Glutamatergic neuron (in vitro differentiated cells): ENCODE measurements around the gene HLA-F. TPM values are rescaled to one million over a fixed set of nuclear protein-coding genes. Genes with fewer than 3 reads are reported as not detected.
A peak's percentile ranks its signal among the peaks of the same experiment; 100 is the strongest.

Source experiments
- DNase-seq: peaks from one replicate; pipeline ENCODE4 v3.0.0; 2022
- H3K27ac Mint-ChIP-seq: one replicate; pipeline ENCODE4 v1.8.0; 2020; ENCODE audit warnings: mild to moderate bottlenecking, mixed read lengths, inconsistent platforms; ENCODE audit not compliant: unreplicated experiment
- H3K27me3 Mint-ChIP-seq: one replicate; pipeline ENCODE4 v1.8.0; 2020; ENCODE audit warnings: mild to moderate bottlenecking, moderate library complexity, mixed read lengths, inconsistent platforms; ENCODE audit not compliant: unreplicated experiment
- H3K36me3 Mint-ChIP-seq: one replicate; pipeline ENCODE4 v1.8.0; 2020; ENCODE audit warnings: mild to moderate bottlenecking, mixed read lengths, inconsistent platforms; ENCODE audit not compliant: unreplicated experiment
- H3K4me1 Mint-ChIP-seq: one replicate; pipeline ENCODE4 v1.8.0; 2020; ENCODE audit warnings: mild to moderate bottlenecking, low read depth, mixed read lengths, inconsistent platforms; ENCODE audit not compliant: unreplicated experiment
- H3K4me3 Mint-ChIP-seq: one replicate; pipeline ENCODE4 v1.8.0; 2020; ENCODE audit warnings: mild to moderate bottlenecking, mixed read lengths, inconsistent platforms; ENCODE audit not compliant: unreplicated experiment
- H3K9me3 Mint-ChIP-seq: one replicate; pipeline ENCODE4 v1.8.0; 2020; ENCODE audit warnings: mild to moderate bottlenecking, moderate library complexity, mixed read lengths, inconsistent platforms; ENCODE audit not compliant: unreplicated experiment
- total RNA-seq: library from RNA; stranded (reverse); fragmentation: NEBNext Ultra II Directional; extraction: Animal tissue kit (Norgen Biotek cat#: 25700); gene quantifications from one replicate; pipeline ENCODE4 v1.2.1, GENCODE V29; 2021; ENCODE audit not compliant: unreplicated experiment
- TF ChIP-seq, protein P1 (sequence below): fragments of 200-600 bp; sonication (generic); IDR thresholded peaks from one replicate; pipeline ENCODE4 v1.5.0; 2021; ENCODE audit not compliant: partially characterized antibody, unreplicated experiment

HLA-F gene
- total RNA-seq, 1 donor from 2014 or later: 1.9 TPM

DNA sequence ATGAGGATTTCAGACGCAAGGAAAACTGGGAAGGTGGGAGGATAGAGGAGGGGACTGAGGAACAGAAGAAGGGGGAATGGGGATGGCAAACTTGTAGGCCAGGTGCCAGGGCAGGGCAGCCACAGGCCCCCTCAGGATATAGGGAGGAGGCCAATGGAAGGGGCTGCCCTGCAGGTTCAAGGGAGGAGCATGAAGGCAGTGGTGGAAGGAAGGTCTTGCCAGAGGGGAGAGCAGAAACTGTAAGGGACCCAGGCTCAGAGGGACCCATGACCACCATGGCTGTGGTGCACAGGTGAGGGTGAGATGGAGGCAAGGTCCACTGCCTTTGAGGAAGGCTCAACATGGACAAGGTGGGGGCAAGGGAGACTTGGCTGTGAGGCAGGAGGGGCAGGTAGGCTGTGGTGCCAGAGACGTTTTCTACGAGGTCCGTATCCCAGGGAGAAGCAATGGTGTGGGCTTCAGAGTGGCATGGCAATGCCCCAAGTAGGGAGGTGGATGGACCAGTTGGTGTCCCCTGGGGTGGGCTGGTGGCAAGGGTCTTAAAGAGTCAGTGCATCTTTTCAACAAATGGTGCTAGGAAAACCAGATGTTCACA is 22.7 kb downstream of the HLA-F start:
- TF ChIP-seq, protein P1, sequence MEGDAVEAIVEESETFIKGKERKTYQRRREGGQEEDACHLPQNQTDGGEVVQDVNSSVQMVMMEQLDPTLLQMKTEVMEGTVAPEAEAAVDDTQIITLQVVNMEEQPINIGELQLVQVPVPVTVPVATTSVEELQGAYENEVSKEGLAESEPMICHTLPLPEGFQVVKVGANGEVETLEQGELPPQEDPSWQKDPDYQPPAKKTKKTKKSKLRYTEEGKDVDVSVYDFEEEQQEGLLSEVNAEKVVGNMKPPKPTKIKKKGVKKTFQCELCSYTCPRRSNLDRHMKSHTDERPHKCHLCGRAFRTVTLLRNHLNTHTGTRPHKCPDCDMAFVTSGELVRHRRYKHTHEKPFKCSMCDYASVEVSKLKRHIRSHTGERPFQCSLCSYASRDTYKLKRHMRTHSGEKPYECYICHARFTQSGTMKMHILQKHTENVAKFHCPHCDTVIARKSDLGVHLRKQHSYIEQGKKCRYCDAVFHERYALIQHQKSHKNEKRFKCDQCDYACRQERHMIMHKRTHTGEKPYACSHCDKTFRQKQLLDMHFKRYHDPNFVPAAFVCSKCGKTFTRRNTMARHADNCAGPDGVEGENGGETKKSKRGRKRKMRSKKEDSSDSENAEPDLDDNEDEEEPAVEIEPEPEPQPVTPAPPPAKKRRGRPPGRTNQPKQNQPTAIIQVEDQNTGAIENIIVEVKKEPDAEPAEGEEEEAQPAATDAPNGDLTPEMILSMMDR: no peak
- no peaks in the 10 kb centered on the region for H3K4me1 Mint-ChIP-seq
- peaks cover 23% of the 10 kb centered on the region for H3K27me3 Mint-ChIP-seq
- peaks cover 2% of the 10 kb centered on the region for H3K9me3 Mint-ChIP-seq
- no peak overlapping the region for H3K4me3 Mint-ChIP-seq
- no peak for DNase-seq
- no peak overlapping the region for H3K27ac Mint-ChIP-seq
- H3K36me3 Mint-ChIP-seq: no peaks in the 10 kb centered on the region

DNA sequence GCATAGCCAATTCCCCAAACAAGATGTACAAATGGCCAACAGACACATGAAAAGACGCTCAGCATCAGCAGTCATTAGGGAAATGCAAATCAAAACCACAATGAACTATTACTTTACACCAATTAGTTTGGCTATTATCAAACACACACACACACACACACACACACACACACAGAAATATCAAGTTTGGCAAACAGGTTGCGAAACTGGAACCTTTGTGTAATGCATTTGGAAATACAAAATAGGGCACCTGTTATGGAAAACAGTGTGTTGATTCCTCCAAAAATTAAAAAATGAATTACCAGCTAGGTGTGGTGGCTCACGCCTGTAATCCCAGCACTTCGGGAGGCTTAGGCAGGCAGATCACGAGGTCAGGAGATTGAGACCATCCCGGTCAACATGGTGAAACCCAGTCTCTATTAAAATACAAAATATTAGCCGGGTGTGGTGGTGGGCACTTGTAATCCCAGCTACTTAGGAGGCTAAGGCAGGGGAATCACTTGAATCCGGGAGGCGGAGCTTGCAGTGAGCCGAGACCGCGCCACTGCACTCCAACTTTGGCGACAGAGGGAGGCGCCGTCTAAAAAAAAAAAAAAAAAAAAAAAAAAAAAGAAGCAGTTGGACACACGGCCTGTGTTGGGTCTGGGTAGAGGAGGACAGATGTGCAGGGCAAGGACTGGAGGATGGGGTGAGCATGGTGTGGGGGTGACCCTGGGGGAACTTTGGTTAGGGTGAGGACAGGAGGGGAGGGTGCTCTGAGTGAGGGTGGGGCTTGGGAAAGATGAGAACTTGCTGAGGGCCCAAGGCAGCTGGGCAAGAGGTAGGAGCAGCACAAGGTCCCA is 23.8 kb downstream of the HLA-F start:
- no peak overlapping the region for H3K4me3 Mint-ChIP-seq
- no peaks in the 10 kb centered on the region for H3K4me1 Mint-ChIP-seq
- H3K36me3 Mint-ChIP-seq: no peaks in the 10 kb centered on the region
- TF ChIP-seq, protein P1: no peak
- H3K27me3 Mint-ChIP-seq: peaks cover 23% of the 10 kb centered on the region
- no peak for DNase-seq
- no peak overlapping the region for H3K27ac Mint-ChIP-seq
- H3K9me3 Mint-ChIP-seq: peaks cover 2% of the 10 kb centered on the region

DNA sequence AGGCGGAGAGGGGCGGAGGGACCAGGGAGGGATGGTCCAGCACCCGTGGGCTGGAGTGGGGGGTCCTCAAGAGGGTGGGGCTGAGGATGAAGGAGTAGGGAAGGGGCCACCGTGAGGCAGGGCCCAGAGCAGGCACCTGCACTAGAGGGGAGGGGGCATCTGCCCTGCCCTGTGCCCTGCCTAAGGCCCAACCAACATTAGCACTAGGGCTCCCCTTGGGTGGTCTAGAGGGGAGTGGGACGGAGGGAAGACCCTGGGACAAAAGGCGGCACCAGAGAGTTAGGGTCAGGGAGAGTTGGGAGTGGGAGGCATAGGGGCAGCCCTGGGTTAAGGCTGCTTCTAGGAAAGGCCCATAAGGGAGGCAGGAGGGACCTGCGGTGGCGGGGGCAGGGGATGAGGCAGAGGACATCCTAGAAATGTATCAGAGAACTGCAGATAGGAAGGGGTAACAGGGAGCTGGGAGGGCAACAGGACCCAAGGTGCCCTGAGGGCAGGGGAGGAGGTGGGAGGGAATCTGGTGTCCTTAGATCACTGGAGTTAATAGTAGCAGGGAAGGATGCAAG is 24.5 kb downstream of the HLA-F start:
- Mint-ChIP-seq H3K36me3 (no peaks in the 10 kb centered on the region), H3K27me3 (peaks cover 23% of the 10 kb centered on the region), H3K27ac (no peak overlapping the region)

DNA sequence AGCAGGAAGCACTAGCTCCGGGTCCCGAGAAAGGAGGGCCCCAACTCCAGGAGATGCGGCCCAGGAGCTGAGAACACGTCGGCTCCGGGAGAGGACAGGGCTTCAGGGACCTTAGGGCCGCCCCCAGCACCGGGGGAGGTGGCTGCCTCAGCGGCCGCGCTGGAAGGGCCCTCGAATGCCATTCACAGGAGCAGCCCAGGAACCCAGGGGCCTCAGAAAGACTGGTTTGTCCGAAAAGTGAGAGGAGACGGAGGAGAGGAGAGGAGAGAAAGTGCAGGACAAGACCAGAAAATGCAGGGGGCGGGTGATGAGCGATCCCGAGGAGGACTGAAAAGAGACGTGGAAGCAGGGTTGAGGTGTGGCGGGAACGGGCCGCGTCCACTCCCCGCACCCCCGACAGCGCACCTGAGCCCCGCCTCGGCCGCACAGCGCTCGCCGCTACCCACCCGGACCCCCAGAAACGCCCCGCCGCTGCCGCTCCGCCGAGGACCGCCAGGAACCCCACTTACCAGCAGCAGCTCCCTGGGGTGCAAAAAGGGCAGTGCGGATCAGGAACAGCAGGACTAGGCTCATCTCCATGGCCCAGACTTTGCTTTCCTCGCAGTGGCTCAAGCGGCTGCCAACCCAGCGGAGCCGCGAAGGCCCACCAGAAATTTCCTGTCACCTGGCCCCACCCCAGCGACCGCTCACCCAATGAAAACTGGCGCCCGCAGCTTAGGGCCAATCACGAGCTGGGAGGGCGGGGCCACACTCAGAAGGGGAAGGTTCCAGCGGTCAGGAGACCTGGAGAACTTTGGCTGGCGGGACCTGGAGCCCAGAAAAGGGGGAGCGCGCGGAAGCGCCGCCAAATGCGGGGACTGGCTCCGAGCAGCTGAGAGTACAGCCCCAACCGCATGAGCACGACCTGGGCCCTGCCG is 25.4 kb downstream of the HLA-F start:
- H3K36me3 Mint-ChIP-seq: no peaks in the 10 kb centered on the region
- peaks cover 23% of the 10 kb centered on the region for H3K27me3 Mint-ChIP-seq
- TF ChIP-seq, protein P1: no peak
- peaks cover 2% of the 10 kb centered on the region for H3K9me3 Mint-ChIP-seq
- H3K27ac Mint-ChIP-seq: no peak overlapping the region
- peak; percentile 84 for DNase-seq
- H3K4me1 Mint-ChIP-seq: no peaks in the 10 kb centered on the region
- peak overlapping the region; percentile 97 for H3K4me3 Mint-ChIP-seq

More for the DNA sequence above, 24.5 kb downstream of the HLA-F start:
- TF ChIP-seq, protein P1: no peak
- no peak for DNase-seq
- Mint-ChIP-seq H3K9me3 (peaks cover 2% of the 10 kb centered on the region), H3K4me3 (peak overlapping the region; percentile 97), H3K4me1 (no peaks in the 10 kb centered on the region)
